Adrenal gland (tissue), 19 donors: ENCODE measurements around the gene PTPN7. TPM values are rescaled to one million over a fixed set of nuclear protein-coding genes. Genes with fewer than 3 reads are reported as not detected.

Experiments
- DNase-seq, 7 donors: peaks; one replicate each; pipeline ENCODE4 v3.0.0-alpha.2; 2019 to 2020
- H3K27ac ChIP-seq, 5 donors: fragments of 200-600 bp; sonication (generic) in 4 of 5; 1 replicate in 3 of 5; 2 replicates in 2 of 5; pipeline versions ENCODE4 v1.5.1 to v1.8.0; 2016 to 2020; ENCODE audit warnings: mild to moderate bottlenecking in 1 of 5
- H3K27me3 ChIP-seq: fragments of 200-600 bp; 2 replicates; pipeline ENCODE4 v1.8.0; 2021
- H3K36me3 ChIP-seq, 2 donors: fragments of 200-600 bp; replicated peaks in 1 of 2; 1 replicate in 1 of 2; 2 replicates in 1 of 2; pipeline versions ENCODE4 v1.5.1 to v1.8.0; 2018 to 2022
- H3K4me1 ChIP-seq, 2 donors: fragments of 200-600 bp; replicated peaks in 1 of 2; 1 replicate in 1 of 2; 2 replicates in 1 of 2; pipeline versions ENCODE4 v1.5.1 to v1.8.0; 2018 to 2021
- H3K4me3 ChIP-seq, 4 donors: fragments of 200-600 bp; sonication (generic) in 3 of 4; one replicate each; pipeline ENCODE4 v1.5.1; 2016 to 2018
- H3K9me3 ChIP-seq, 3 donors: fragments of 200-600 bp; sonication (generic) in 1 of 3; replicated peaks in 1 of 3; 1 replicate in 2 of 3; 2 replicates in 1 of 3; pipeline versions ENCODE4 v1.5.1 to v1.8.0; 2016 to 2021
- POLR2A ChIP-seq, 2 donors: fragments of 450-650 bp; IDR thresholded peaks; one replicate each; pipeline ENCODE4 v1.6.1; 2017; ENCODE audit warnings: antibody characterized with exemption in 2 of 2, mild to moderate bottlenecking in 2 of 2, moderate library complexity in 1 of 2
- WGBS, 4 donors: extraction: QIAGEN DNeasy Blood & Tissue Kit in 2 of 4; methylation state at CpG; one replicate each; pipeline versions ENCODE4 v1.1.5 to v1.1.7; 2013 to 2017; 5-methylcytosine and 5-hydroxymethylcytosine counted together
- intact Hi-C, 2 donors: fragments of 100-400 bp; cut with DNase I; formaldehyde crosslinking; loops; one replicate each; pipeline versions ENCODE4 v1.14.1 to v1.15.0; 2022 to 2023
- long read RNA-seq, 10 donors: library from polyadenylated mRNA in 3 of 10; unstranded in 2 of 10; stranded (forward) in 1 of 10; transcript quantifications; one replicate each; pipeline ENCODE4 v2.0.0 and lab custom pipeline, GENCODE V29; 2021 to 2026
- polyA plus RNA-seq, 3 donors: library from polyadenylated mRNA; stranded (reverse); fragments of 200-250 nt in 2 of 3; fragments of 350-450 nt in 1 of 3; fragmentation: Illumina TruSeq in 1 of 3; extraction: RNeasy Lipid Tissue Mini Kit (QIAGEN cat#74804) in 1 of 3; gene quantifications; one replicate each; pipeline ENCODE4 v1.2.3, GENCODE V29; 2013 to 2014
- total RNA-seq, 9 donors: library from RNA; depleted of rRNA in 4 of 9; stranded (reverse); fragments of >200 nt in 4 of 9; fragments of 120-200 nt in 1 of 9; fragmentation: NEBNext Ultra II Directional in 1 of 9; extraction: Animal tissue kit (Norgen Biotek cat#: 25700) in 1 of 9; gene quantifications; one replicate each; pipeline versions ENCODE4 v1.1.0 to v1.2.4, GENCODE V29; 2013 to 2023
- TF ChIP-seq, protein P1 (sequence below), 6 experiments: fragments of 450-650 bp in 4 of 6; fragments of 200-600 bp in 2 of 6; sonication (generic) in 1 of 6; IDR thresholded peaks; 1 replicate in 5 of 6; 2 replicates in 1 of 6; pipeline versions ENCODE4 v1.5.1 to v1.8.0; 2016 to 2021; ENCODE audit warnings: antibody characterized with exemption in 6 of 6, mild to moderate bottlenecking in 2 of 6, moderate library complexity in 1 of 6
- donor health status: healthy with polysubstance abuse.
- donor health status: Bipolar disorder and iron deficiency.
- donor health status: DM: yes; HTN: yes; CAD: no.
- donor health status: DM: no; HTN: no; CAD: no.
- donor health status: DM: no; HTN: no; CAD: no.
- donor health status: DM: yes; HTN: yes; CAD: no.

PTPN7 gene
- total RNA-seq (10 to 100 TPM in 6 of 9 donors, 1 to 10 TPM in 3; 2.5 to 41.6 (median 19.3) TPM), polyA plus RNA-seq (10 to 100 TPM; 13.4 to 45.4 (median 15.0) TPM)
- long read RNA-seq, donor 1, transcript PTPN7-207 (2 exons, 1,061 nt) = major isoform, 9 of 12 reads
- long read RNA-seq, donor 1, partial matches to known transcripts = 0 of 12 reads
- long read RNA-seq, donor 1, other reads (novel, unspliced or antisense) = 0 of 12 reads
- long read RNA-seq, donor 2, transcript PTPN7-207 (2 exons, 1,061 nt) = major isoform, 10 of 17 reads
- long read RNA-seq, donor 2, partial matches to known transcripts = 0 of 17 reads
- long read RNA-seq, donor 2, other reads (novel, unspliced or antisense) = 0 of 17 reads
- long read RNA-seq, donor 3, partial matches to known transcripts = 0 of 6 reads
- long read RNA-seq, donor 3, other reads (novel, unspliced or antisense) = 0 of 6 reads
- long read RNA-seq, donor 4, partial matches to known transcripts = 1 of 4 reads
- long read RNA-seq, donor 4, other reads (novel, unspliced or antisense) = 3 of 4 reads
- long read RNA-seq, donor 5, transcript PTPN7-201 (10 exons, 3,765 nt) = major isoform, 9 of 19 reads
- long read RNA-seq, donor 5, partial matches to known transcripts = 1 of 19 reads
- long read RNA-seq, donor 5, other reads (novel, unspliced or antisense) = 7 of 19 reads
- long read RNA-seq, donor 6, partial matches to known transcripts = 1 of 7 reads
- long read RNA-seq, donor 6, other reads (novel, unspliced or antisense) = 4 of 7 reads
- long read RNA-seq, donor 7, partial matches to known transcripts = 0 of 3 reads
- long read RNA-seq, donor 7, other reads (novel, unspliced or antisense) = 0 of 3 reads
- long read RNA-seq, donor 8, transcript PTPN7-207 (2 exons, 1,061 nt) = major isoform, 6 of 15 reads
- long read RNA-seq, donor 8, transcript PTPN7-201 (10 exons, 3,765 nt) = minor isoform, 5 of 15 reads
- long read RNA-seq, donor 8, partial matches to known transcripts = 0 of 15 reads
- long read RNA-seq, donor 8, other reads (novel, unspliced or antisense) = 0 of 15 reads
- long read RNA-seq, donor 9, transcript PTPN7-214 (3 exons, 573 nt) = minor isoform, 5 of 28 reads
- long read RNA-seq, donor 9, transcript PTPN7-207 (2 exons, 1,061 nt) = minor isoform, 8 of 28 reads
- long read RNA-seq, donor 9, transcript PTPN7-201 (10 exons, 3,765 nt) = major isoform, 11 of 28 reads
- long read RNA-seq, donor 9, partial matches to known transcripts = 0 of 28 reads
- long read RNA-seq, donor 9, other reads (novel, unspliced or antisense) = 0 of 28 reads
- long read RNA-seq, donor 10, partial matches to known transcripts = 0 of 9 reads
- long read RNA-seq, donor 10, other reads (novel, unspliced or antisense) = 0 of 9 reads

- intact Hi-C loops = no loop called here
- peak in 2 of 7 donors; percentile 27 to 56 for DNase-seq
- Histone ChIP-seq H3K9me3 (no peaks in the 10 kb centered on the region), H3K27me3 (no peaks in the 10 kb centered on the region), H3K4me3 (peak within 1 kb of the TSS in 1 of 4 donors; percentile 31), H3K27ac (peak within 1 kb of the TSS in 3 of 5 donors; percentile 49 to 72 (median 67)), H3K4me1 (peaks cover 0 to 6% of the 10 kb centered on the region in 2 donors), H3K36me3 (no peaks in the 10 kb centered on the region)
- TF ChIP-seq, protein P1, sequence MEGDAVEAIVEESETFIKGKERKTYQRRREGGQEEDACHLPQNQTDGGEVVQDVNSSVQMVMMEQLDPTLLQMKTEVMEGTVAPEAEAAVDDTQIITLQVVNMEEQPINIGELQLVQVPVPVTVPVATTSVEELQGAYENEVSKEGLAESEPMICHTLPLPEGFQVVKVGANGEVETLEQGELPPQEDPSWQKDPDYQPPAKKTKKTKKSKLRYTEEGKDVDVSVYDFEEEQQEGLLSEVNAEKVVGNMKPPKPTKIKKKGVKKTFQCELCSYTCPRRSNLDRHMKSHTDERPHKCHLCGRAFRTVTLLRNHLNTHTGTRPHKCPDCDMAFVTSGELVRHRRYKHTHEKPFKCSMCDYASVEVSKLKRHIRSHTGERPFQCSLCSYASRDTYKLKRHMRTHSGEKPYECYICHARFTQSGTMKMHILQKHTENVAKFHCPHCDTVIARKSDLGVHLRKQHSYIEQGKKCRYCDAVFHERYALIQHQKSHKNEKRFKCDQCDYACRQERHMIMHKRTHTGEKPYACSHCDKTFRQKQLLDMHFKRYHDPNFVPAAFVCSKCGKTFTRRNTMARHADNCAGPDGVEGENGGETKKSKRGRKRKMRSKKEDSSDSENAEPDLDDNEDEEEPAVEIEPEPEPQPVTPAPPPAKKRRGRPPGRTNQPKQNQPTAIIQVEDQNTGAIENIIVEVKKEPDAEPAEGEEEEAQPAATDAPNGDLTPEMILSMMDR (IDR thresholded peaks at IDR 0.05) = peak in 4 of 6 experiments; percentile 6 to 50 (median 14)
- no peak for TF ChIP-seq POLR2A (IDR thresholded peaks at IDR 0.05)
- WGBS, 4 donors = 39 to 68% (median 51%) methylated on average over 15 to 17 of the region's 17 CpGs
Measured at GRCh38 chr1:202160377-202160940, at the start of gene PTPN7. Gene PTPN7, minus strand, starts transcription at chr1:202160602. Its CDS starts 1,200 bp downstream, at chr1:202159402.

GRCh38 chr1:202208351-202208857 lies 48.0 kb upstream of the PTPN7 start:
- Histone ChIP-seq H3K9me3 (no peaks in the 10 kb centered on the region), H3K27ac (no peak overlapping the region), H3K4me3 (no peak overlapping the region), H3K4me1 (no peaks in the 10 kb centered on the region), H3K36me3 (no peaks in the 10 kb centered on the region), H3K27me3 (peaks cover 6% of the 10 kb centered on the region)
- intact Hi-C loops = no loop called here
- no peak for DNase-seq
- TF ChIP-seq POLR2A (IDR thresholded peaks at IDR 0.05) = no peak
- TF ChIP-seq, protein P1 (IDR thresholded peaks at IDR 0.05) = no peak
- WGBS, 4 donors = 63 to 79% (median 72%) methylated on average over 5 to 11 of the region's 11 CpGs

- TF ChIP-seq, protein P1 (IDR thresholded peaks at IDR 0.05) = no peak
- no peak for TF ChIP-seq POLR2A (IDR thresholded peaks at IDR 0.05)
- Histone ChIP-seq H3K36me3 (no peaks in the 10 kb centered on the region), H3K4me3 (no peak overlapping the region), H3K27me3 (peaks cover 5% of the 10 kb centered on the region), H3K4me1 (no peaks in the 10 kb centered on the region), H3K9me3 (no peaks in the 10 kb centered on the region), H3K27ac (no peak overlapping the region)
- DNase-seq = no peak
- intact Hi-C loops = no loop called here
- 33 to 46% (median 41%) methylated on average over 1 of the region's 1 CpG for WGBS, 4 donors
Measured at GRCh38 chr1:202207292-202207691, 46.9 kb upstream of the PTPN7 start.
